ENCODE measurements around the gene OR51E2.
"Not testable (repeated sequence)": the region's sequence is repeated elsewhere in the genome, so short reads cannot be mapped to it uniquely, and the experiment has no call there.

The OR51E2 gene

GRCh38 chr11:4697585-4697984 is at the start of gene OR51E2:
Gene OR51E2, minus strand, starts transcription at chr11:4697853. Its CDS starts 15,142 bp downstream, at chr11:4682711.
- no peak for DNase-seq (ENCODE audit: low read depth)

- DNase-seq (ENCODE audit: low read depth): no peak
Measured at GRCh38 chr11:4740735-4741134, 43.1 kb upstream of the OR51E2 start.

GRCh38 chr11:4727171-4727570 is 29.5 kb upstream of the OR51E2 start:
- DNase-seq (ENCODE audit: low read depth): no peak

- DNase-seq (ENCODE audit: low read depth): not testable (repeated sequence)
Measured at GRCh38 chr11:4722616-4723534, 25.2 kb upstream of the OR51E2 start.

- DNase-seq (ENCODE audit: low read depth): no peak
Measured at GRCh38 chr11:4714300-4714699, 16.6 kb upstream of the OR51E2 start.

- no peak for DNase-seq (ENCODE audit: low read depth)
Measured at GRCh38 chr11:4713241-4713640, 15.6 kb upstream of the OR51E2 start.

- DNase-seq (ENCODE audit: low read depth): no peak
Measured at GRCh38 chr11:4704790-4705334, 7.2 kb upstream of the OR51E2 start.

GRCh38 chr11:4704054-4704789 is 6.6 kb upstream of the OR51E2 start, which contains the start of gene MMP26:
Gene MMP26, plus strand, starts transcription at chr11:4704784.
- no peak for DNase-seq (ENCODE audit: low read depth)

- DNase-seq (ENCODE audit: low read depth): no peak
Measured at GRCh38 chr11:4700436-4700820, 2.8 kb upstream of the OR51E2 start.

- DNase-seq (ENCODE audit: low read depth): no peak
Measured at GRCh38 chr11:4699697-4700435, 2.2 kb upstream of the OR51E2 start.

- DNase-seq (ENCODE audit: low read depth): no peak
Measured at GRCh38 chr11:4695442-4695841, 2.2 kb downstream of the OR51E2 start.

- DNase-seq (ENCODE audit: low read depth): no peak
Measured at GRCh38 chr11:4684631-4685285, 12.9 kb downstream of the OR51E2 start.

- no peak for DNase-seq (ENCODE audit: low read depth)
Measured at GRCh38 chr11:4682623-4683419, 14.8 kb downstream of the OR51E2 start.

GRCh38 chr11:4680341-4680740 is 17.3 kb downstream of the OR51E2 start:
- DNase-seq (ENCODE audit: low read depth): no peak

GRCh38 chr11:4677948-4678347 is 19.7 kb downstream of the OR51E2 start:
- no peak for DNase-seq (ENCODE audit: low read depth)

GRCh38 chr11:4673781-4674180 is 23.9 kb downstream of the OR51E2 start:
- no peak for DNase-seq (ENCODE audit: low read depth)

GRCh38 chr11:4672470-4672869 is 25.2 kb downstream of the OR51E2 start:
- DNase-seq (ENCODE audit: low read depth): no peak

- no peak for DNase-seq (ENCODE audit: low read depth)
Measured at GRCh38 chr11:4671741-4672140, 25.9 kb downstream of the OR51E2 start.

GRCh38 chr11:4665424-4665823 is 32.2 kb downstream of the OR51E2 start:
- DNase-seq (ENCODE audit: low read depth): no peak

- no peak for DNase-seq (ENCODE audit: low read depth)
Measured at GRCh38 chr11:4664786-4665185, 32.9 kb downstream of the OR51E2 start.

- DNase-seq (ENCODE audit: low read depth): no peak
Measured at GRCh38 chr11:4664183-4664582, 33.5 kb downstream of the OR51E2 start.
